CD1c-positive myeloid dendritic cell (primary cell): ENCODE data around the gene DCAF6.
A peak's percentile ranks its signal among the peaks of the same experiment; 100 is the strongest.
"Not testable (repeated sequence)": the region's sequence is repeated elsewhere in the genome, so short reads cannot be mapped to it uniquely, and the experiment has no call there.

Experiments used
- DNase-seq: peaks from one replicate; pipeline ENCODE4 v3.0.0-alpha.2; 2016; ENCODE audit errors: extremely low spot score

DCAF6 gene

GRCh38 chr1:168009322-168009721 lies 72.8 kb downstream of the DCAF6 start:
- DNase-seq: no peak

- no peak for DNase-seq
These were observed 82.9 kb downstream of the DCAF6 start for GRCh38 chr1:168019407-168019806.

- DNase-seq: peak; percentile 11
These were observed 94.7 kb downstream of the DCAF6 start for GRCh38 chr1:168031198-168031597.

GRCh38 chr1:168031627-168032026 lies 95.1 kb downstream of the DCAF6 start:
- DNase-seq: no peak

- DNase-seq: peak; percentile 55
These were observed 95.5 kb downstream of the DCAF6 start for GRCh38 chr1:168032029-168032428.

GRCh38 chr1:168035345-168035744 lies 98.9 kb downstream of the DCAF6 start:
- DNase-seq: no peak

GRCh38 chr1:168042362-168042761 lies 105.9 kb downstream of the DCAF6 start:
- DNase-seq: no peak

- no peak for DNase-seq
These were observed 108.8 kb downstream of the DCAF6 start for GRCh38 chr1:168045311-168045710.

- DNase-seq: no peak
These were observed 113.8 kb downstream of the DCAF6 start for GRCh38 chr1:168050307-168050706.

- DNase-seq: no peak
These were observed 114.4 kb downstream of the DCAF6 start for GRCh38 chr1:168050880-168051279.

- DNase-seq: no peak
These were observed 117.2 kb downstream of the DCAF6 start for GRCh38 chr1:168053681-168054080.

GRCh38 chr1:168054117-168054516 lies 117.6 kb downstream of the DCAF6 start:
- no peak for DNase-seq

GRCh38 chr1:168056152-168056551 lies 119.7 kb downstream of the DCAF6 start:
- not testable (repeated sequence) for DNase-seq

- DNase-seq: no peak
These were observed 120.9 kb downstream of the DCAF6 start for GRCh38 chr1:168057355-168057754.

- DNase-seq: no peak
These were observed 121.4 kb downstream of the DCAF6 start for GRCh38 chr1:168057921-168058320.

GRCh38 chr1:168064216-168064615 lies 127.7 kb downstream of the DCAF6 start:
- no peak for DNase-seq

- no peak for DNase-seq
These were observed 129.0 kb downstream of the DCAF6 start for GRCh38 chr1:168065506-168065905.

- no peak for DNase-seq
These were observed 132.9 kb downstream of the DCAF6 start for GRCh38 chr1:168069384-168069783.

- no peak for DNase-seq
These were observed 143.3 kb downstream of the DCAF6 start for GRCh38 chr1:168079761-168080160.

GRCh38 chr1:168081373-168082007 lies 145.0 kb downstream of the DCAF6 start:
- peak; percentile 90 for DNase-seq

GRCh38 chr1:168082008-168082876 lies 145.8 kb downstream of the DCAF6 start:
- peak; percentile 73 for DNase-seq

GRCh38 chr1:168083456-168084325 lies 147.2 kb downstream of the DCAF6 start:
- no peak for DNase-seq
